ENCODE results near the gene AKAP17A.
A peak's percentile ranks its signal among the peaks of the same experiment; 100 is the strongest.
"Not testable (repeated sequence)": the region's sequence is repeated elsewhere in the genome, so short reads cannot be mapped to it uniquely, and the experiment has no call there.

AKAP17A gene, protein sequence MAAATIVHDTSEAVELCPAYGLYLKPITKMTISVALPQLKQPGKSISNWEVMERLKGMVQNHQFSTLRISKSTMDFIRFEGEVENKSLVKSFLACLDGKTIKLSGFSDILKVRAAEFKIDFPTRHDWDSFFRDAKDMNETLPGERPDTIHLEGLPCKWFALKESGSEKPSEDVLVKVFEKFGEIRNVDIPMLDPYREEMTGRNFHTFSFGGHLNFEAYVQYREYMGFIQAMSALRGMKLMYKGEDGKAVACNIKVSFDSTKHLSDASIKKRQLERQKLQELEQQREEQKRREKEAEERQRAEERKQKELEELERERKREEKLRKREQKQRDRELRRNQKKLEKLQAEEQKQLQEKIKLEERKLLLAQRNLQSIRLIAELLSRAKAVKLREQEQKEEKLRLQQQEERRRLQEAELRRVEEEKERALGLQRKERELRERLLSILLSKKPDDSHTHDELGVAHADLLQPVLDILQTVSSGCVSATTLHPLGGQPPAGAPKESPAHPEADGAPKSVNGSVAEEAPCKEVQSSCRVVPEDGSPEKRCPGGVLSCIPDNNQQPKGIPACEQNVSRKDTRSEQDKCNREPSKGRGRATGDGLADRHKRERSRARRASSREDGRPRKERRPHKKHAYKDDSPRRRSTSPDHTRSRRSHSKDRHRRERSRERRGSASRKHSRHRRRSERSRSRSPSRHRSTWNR

DNA sequence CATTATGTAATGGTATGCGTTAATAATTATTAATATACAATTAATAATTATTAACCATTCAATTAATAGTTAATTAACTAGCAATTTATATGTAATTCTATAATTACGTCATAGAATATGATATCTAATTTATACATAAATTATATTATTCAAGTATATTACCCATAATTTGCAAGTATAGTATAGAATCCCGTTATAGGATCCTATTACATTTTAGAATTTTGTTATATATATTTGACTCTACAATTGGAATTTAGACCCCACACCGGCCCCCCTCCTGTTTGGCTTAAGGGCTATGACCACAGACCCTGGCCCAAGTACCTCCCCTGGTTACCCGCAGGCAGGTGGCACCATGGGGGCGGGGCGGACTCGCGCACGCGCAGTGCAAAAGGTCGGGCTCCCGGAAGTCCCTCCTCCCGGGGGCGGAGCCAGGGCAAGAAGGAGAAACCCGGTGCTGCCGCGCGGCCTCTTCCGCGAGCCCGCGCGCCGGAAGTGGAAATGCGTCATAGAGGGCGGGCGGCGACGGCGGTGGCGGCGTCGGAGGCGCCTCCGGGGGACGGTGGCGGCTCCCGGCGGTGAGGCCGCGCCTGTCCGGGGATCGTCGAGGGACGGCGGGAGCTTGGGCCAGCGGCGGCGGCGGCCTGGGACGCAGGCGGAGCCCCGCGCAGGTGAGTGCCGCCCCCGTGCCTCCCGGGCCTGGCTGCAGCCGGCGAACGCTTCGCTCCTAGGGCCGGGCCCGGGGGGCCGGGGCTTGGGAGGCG, at the start of gene AKAP17A:
Gene AKAP17A (plus strand): TSS at position 503 of the 761 bp plus-strand sequence. CDS start 1,859 bp downstream, outside the sequence.
- DNase-seq: peak; percentile 1 to 41

DNA sequence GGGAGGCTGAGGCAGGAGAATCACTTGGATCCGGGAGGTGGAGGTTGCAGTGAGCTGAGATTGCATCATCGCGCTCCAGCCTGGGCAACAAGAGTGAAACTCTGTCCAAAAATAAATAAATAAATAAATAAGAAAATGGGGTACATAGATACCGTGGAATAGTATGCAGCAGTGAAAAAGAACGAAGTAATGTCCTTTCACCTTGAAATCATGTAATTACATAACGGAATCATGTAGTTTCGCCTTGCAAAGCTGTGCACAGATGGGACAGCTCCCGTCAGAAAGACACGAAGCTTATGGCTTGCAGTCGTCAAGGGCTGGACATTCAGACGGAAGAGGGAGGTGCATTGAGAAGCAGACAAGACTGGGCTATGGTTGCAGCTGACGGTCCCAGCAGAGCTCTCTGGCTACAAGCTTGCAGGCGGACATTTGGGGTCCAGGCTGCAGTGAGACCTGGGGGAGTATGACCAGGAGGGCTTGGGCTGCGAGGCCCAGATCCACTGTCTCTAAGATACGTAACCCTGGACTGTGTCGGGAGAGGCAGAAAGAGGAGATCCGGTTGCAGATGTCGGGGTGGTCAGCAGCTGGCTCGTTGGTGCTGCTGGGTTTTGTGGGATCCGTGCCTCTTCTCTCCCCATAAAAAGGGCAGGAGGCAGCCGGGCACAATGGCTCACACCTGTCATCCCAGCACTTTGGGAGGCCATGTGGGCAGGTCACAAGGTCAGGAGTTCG, 48.2 kb upstream of the AKAP17A start:
- DNase-seq: no peak

DNA sequence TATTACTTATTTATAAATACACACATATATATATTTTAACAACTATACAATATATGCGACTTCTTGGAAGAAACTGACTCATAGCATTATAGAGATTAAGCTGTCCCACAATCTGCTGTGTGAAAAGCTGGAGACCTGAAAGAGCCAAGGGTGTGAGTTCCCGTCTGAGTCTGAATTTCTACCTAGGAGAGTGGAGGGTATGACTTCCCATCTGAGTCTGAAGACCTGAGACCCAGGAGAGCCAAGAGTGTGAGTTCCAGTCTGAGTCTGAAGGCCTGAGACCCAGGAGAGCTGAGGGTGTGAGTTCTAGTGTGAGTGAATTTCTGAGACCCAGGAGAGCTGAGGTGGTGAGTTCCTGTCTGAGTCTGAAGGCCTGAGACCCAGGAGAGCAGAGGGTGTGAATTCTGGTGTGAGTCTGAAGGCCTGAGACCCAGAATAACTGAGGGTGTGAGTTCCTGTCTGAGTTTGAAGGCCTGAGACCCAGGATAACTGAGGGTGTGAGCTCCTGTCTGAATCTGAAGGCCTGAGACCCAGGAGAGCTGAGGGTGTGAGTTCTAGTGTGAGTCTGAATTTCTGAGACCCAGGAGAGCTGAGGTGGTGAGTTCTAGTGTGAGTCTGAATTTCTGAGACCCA, 45.5 kb upstream of the AKAP17A start:
- no peak for DNase-seq

DNA sequence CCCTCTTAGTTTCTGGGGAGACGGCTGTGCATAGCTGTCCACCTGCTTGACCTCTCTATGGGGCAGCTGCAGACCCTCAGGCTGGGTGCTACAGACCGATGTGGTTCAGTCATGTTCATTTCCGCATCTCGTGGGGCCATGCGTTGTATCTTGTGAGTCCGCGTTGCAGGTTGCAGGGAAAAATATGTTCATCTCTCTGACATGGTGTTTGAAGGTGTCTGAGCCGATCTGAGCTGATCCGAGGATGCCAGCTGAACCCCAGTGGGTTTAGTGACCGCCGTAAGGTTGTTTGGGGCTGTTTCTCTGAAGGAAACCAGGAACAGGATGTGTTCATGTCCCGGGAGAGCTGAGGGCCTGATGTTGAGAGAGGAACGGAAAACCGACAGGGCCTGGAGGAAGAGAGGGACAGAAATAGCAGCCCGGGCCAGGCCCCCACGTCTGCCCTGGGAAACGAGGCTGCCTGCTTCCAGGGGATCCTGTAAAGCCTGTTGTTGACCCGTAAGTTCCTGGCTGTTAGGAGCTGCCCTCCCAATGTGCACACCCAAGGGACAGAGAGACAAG, 44.6 kb upstream of the AKAP17A start:
- no peak for DNase-seq

DNA sequence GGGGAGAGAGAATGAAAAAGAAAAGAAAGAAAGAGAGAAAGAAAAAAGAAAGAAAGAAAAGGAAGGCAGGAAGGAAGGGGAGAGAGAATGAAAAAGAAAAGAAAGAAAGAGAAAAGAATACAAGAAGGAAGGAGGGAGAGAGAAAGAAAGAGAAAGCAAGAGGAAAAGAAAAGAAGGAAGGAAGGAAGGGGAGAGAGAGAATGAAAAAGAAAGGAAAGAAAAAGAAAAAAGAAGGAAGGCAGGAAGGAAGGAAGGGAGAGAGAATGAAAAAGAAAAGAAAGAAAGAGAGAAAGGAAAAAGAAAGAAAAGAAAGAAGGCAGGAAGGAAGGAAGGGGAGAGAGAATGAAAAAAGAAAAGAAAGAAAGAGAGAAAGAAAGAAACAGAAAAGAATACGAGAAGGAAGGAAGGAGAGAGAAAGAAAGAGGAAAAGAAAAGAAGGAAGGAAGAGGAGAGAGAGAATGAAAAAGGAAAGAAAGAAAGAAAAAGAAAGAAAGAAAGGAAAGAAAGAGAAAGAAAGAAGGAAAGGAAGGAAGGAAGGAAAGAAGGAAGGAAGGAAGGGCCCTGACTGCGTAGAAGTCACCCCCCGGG, 39.4 kb upstream of the AKAP17A start:
- no peak for DNase-seq

DNA sequence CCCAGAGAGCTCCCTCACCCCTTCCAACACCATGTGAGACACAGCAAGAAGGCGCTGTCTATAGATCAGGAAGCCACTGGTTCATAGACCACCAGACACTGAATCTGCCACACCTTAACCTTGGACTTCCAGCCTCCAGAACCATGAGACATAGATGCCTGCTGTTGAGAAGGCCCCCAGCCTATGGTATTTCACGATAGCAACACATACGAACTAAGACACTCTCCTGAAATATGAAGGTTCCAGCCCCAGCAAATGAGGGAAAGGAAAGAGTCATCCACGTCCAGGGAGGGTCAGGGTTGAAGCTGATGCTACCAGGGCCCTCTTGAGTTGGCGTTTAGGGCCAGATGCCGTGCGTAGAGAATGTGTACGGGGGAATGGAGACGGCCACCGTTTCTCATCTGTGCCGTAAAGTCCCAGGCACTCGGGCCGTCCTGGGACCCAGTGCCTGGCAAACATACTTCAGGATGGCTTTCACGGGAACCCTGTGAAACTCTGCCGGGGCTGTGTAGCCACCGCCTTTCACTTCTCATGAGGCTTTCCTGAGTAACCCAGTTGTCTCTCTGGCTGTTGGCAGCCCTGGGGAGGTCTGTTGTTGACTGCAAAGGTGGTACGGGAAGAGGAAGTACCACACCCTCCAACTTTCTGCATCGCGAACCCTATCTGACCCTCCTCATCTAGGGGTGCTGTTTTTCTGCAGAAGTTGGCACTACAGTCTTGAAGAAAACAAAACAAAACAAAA, 36.8 kb upstream of the AKAP17A start:
- DNase-seq: no peak

DNA sequence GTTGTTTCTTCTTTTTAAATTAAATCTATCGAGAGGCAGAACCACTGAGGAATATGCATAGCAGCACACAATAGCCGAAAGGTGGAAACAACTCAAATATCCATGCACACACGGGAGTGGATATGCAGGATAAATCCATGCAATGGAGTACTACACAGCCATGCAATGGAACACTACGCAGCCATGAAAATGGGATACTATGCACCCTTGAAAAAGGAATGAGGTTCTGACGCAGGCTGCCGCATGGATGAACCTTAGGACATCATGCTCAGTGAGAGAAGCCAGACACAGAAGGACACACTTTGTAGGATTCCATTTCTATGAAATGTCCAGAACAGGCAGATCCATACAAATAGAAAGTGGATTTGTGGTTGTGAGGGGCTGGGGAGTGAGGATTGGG, 36.0 kb upstream of the AKAP17A start:
- no peak for DNase-seq

DNA sequence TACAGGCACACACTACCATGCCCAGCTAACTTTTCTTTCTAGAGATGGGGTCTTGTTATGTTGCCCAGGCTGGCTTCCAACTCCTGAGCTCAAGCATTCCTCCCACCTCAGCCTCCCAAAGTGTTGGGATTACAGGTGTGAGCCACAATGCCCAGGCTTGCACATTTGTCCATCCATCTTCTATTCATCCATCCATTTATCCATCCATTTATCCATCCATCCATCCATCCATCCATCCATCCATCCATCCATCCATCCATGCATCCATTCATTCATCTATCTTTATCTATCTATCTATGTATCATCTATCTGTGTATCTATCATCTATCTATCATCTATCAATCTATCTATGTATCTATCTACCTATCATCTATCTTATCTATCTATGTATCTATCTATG, 34.0 kb upstream of the AKAP17A start:
- not testable (repeated sequence) for DNase-seq

DNA sequence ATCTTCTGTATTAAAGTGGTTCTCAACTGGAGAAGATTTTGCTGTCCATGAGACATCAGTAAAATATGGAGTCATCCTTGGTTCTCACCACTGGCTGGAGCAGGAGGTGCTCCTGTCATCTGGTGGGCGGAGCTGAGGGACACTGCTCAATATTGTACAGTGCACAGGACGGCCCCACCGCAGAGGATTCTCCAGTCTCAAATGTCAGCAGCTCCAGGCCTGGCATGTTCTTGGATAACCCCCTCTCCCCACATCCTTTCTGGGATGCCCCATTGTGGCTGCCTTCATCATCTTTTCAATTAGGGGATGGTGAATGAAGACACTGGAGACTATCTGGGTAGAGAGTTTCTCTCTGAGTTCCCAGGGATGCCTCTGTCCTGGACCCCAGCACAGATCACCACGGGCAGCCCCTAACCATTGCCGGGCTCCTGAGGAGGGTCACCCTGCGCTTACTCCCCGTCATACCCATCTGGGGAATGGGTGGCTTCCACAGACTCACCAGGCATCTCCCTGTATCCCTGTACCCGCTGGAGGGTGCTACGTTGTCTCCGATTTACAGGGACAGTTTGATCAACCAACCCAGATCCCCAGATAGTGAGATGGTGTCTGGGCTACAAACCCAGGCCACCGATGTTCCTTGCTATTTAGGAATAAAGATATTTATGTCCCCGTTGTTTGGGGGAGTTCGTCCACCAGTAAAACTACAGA, 32.5 kb upstream of the AKAP17A start:
- DNase-seq: no peak

DNA sequence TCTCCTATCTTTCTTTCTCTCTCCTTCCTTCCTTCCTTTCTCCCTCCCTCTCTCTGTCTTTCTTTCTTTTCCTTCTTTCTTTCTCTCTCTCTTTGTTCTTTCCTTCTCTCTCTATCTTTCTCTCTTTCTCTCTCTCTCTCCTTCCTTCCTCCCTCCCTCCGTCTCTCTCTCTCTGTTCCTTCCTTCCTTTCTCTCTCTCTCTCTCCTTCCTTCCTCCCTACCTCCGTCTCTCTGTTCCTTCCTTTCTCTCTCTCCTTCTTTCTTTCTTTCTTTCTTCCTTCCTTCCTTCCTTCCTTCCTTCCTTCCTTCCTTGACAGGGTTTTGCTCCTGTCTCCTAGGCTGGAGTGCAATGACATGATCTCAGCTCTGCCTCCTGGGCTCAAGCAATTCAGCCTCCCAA, 30.2 kb upstream of the AKAP17A start:
- DNase-seq: no peak

DNA sequence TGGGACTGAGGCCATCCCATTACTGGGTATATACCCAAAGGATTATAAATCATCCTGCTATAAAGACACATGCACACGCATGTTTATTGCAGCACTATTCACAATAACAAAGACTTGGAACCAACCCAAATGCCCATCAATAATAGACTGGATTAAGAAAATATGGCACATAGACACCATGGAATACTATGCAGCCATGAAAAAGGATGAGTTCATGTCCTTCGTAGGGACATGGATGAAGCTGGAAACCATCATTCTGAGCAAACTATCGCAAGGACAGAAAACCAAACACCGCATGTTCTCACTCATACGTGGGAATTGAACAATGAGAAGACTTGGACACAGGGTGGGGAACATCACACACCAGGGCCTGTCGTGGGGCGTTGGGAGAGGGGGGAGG, 27.3 kb upstream of the AKAP17A start:
- DNase-seq: not testable (repeated sequence)

DNA sequence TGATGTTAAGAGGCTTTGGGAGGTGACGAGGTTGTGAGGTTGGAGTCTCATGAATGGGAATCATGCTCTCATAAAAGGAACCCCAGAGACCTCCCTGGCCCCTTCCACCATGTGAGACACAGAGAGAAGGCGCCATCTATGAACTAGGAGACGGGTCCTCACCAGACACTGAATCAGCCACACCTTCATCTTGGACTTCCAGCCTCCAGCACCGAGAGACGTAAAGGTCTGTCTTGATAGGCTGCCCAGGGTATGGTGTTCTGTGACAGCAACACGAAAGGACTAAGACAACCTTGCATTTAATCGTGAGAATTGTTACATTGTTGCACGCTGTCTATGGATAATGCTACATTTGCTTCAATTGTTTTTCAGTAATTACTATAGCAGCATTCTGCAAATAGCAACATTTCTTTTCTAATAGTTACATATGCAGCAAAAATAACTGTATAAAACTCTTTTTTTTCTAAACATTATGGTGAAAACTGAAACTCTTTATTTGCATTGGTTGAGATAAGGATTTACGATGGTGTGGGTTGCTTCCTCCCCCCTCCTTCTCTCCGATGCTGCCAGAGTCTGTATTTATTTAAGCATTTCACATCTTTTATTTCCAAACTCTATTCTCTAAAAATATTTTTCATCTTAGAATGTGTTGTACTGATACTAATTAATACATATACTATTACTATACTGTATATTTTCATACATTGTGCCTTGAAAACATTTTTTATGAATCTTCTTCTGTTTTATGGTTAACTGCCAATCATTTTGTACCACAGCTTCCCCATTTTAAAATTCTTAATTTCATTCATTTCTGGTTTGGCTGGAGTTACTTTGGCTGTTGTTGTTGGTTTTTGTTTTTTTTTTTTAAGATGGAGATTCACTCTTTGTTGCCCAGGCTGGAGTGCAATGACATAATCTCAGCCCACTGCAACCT, 26.4 kb upstream of the AKAP17A start:
- DNase-seq: no peak

DNA sequence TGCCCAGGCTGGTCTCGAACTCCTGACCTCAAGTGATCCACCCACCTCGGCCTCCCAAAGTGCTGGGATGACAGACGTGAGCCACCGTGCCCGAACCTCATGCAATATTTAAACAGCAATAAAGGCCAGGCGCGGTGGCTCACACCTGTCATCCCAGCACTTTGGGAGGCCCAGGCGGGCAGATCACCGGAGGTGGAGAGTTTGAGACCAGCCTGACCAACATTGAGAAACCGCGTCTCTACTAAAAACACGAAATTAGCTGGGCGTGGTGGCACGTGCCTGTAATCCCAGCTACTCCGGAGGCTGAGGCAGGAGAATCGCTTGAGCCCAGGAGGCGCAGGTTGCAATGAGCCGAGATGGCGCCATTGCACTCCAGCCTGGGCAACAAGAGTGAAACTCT, 17.2 kb upstream of the AKAP17A start:
- DNase-seq: not testable (repeated sequence)

DNA sequence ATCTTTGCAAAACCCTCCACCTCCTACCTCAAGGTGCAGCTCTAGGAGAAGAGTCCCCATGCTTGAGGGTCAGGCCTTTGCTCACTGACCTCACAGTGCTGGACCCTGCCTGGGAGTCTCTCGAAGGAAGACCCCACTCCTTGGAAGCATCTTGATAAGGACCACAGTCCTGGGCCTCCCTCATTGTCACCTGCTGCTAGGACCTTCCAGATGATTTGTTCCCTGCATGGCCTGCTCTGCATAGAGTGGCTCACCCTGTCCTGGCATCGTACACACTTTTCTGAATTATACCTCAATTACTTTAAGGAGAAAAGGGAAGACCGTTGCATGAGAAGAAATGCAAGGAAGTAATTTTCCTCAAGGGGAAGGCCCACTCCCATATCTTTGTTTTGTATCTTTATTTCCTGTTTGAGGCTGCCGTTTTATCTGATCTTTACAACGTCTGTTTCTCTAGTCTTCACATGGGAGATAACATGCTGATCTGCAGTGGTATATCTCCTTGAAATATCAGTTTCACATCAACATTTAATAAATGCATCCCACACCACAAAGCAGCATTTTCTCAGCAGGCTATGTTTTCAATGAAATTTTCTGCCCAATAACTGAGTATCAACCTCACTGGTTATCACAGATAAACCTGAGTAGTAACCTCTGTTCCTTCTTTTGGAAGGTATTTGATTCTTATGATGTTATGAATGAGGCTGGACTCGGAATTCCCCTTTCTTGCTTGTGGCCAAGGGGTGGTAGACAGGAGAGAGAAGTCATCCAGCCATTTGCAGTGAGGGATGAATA, 15.0 kb upstream of the AKAP17A start:
- DNase-seq: no peak

DNA sequence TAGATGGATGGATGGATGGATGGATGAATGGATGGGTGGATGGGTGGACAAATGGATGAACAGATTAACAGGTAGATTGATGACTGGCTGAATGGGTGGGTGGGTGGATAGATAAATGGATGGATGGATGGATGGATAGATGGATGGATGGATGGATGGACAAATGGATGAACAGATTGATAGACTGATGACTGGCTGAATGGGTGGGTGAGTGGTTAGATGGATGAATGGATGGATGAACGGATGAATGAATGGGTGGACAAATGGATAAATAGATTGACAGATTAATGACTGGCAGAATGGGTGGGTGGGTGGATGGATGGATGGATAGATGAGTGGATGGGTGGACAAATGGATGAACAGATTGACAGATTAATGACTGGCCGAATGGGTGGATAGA, 13.6 kb upstream of the AKAP17A start:
- no peak for DNase-seq

DNA sequence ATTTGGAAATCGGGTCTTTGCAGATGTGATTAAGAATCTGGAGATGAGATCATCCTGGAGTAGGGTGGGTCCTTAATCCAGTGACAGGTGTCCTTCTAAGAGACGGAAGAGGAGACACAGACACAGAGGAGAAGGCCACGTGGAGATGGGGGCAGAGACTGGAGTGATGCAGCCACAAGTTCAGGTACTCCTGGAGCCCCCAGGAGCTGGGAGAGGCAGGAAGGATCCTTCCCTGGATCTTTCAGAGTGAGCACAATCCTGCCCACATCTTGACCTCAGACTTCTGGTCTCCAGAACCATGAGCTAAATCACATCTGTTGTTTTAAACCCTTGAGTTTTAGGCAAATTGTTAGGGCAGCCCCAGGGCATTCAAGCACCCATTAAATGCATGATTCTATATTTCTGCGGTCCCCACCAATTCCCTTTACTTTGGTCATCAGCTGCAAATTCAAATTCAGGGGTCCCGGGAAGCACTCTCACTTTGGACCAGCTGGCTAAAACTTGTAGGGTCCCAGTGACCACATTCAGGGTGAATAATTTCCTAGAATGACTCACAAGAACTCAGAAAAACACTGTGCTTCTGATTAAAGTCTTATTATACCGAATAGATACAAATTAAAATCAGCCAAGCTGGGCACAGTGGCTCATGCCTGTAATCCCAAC, 12.8 kb upstream of the AKAP17A start:
- DNase-seq: no peak

DNA sequence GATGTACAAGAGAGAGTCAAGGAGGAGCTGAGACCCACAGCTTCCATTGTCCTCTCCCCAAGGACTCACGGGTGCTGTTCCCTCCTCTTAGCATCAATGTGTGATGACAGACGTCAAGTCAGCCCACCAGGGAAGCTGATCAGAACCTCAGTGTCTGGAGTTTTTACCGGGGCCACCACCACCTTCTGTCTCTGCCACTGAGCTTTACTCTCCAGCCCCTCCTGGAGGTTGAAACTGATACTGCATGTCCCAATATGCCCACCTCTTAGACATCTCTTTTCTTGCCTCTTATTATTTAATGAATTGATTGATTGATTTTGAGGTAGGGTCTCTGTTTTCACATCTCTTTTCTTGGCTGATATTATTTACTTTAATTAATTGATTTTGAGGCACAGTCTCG, 10.3 kb upstream of the AKAP17A start:
- DNase-seq: no peak
